MM.1S (cell line): ENCODE measurements around the gene LITAF.

ENCODE experiments used
- EZH2phosphoT487 ChIP-seq: fragments of 300-600 bp; sonication (generic); IDR thresholded peaks from 2 replicates; pipeline ENCODE4 v1.6.1; 2018; ENCODE audit warnings: antibody characterized with exemption, low read length
- TF ChIP-seq, protein P1 (sequence below): fragments of 300-600 bp; sonication (generic); IDR thresholded peaks from 2 replicates; pipeline ENCODE4 v1.5.1; 2016; ENCODE audit warnings: antibody characterized with exemption, low read length, mixed read lengths

- TF ChIP-seq EZH2phosphoT487: no peak
- TF ChIP-seq, protein P1, sequence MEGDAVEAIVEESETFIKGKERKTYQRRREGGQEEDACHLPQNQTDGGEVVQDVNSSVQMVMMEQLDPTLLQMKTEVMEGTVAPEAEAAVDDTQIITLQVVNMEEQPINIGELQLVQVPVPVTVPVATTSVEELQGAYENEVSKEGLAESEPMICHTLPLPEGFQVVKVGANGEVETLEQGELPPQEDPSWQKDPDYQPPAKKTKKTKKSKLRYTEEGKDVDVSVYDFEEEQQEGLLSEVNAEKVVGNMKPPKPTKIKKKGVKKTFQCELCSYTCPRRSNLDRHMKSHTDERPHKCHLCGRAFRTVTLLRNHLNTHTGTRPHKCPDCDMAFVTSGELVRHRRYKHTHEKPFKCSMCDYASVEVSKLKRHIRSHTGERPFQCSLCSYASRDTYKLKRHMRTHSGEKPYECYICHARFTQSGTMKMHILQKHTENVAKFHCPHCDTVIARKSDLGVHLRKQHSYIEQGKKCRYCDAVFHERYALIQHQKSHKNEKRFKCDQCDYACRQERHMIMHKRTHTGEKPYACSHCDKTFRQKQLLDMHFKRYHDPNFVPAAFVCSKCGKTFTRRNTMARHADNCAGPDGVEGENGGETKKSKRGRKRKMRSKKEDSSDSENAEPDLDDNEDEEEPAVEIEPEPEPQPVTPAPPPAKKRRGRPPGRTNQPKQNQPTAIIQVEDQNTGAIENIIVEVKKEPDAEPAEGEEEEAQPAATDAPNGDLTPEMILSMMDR: no peak
Observed at GRCh38 chr16:11611871-11612664, 25.3 kb upstream of the LITAF start.
